Measurements from ENCODE around the gene LINGO3.

DNA sequence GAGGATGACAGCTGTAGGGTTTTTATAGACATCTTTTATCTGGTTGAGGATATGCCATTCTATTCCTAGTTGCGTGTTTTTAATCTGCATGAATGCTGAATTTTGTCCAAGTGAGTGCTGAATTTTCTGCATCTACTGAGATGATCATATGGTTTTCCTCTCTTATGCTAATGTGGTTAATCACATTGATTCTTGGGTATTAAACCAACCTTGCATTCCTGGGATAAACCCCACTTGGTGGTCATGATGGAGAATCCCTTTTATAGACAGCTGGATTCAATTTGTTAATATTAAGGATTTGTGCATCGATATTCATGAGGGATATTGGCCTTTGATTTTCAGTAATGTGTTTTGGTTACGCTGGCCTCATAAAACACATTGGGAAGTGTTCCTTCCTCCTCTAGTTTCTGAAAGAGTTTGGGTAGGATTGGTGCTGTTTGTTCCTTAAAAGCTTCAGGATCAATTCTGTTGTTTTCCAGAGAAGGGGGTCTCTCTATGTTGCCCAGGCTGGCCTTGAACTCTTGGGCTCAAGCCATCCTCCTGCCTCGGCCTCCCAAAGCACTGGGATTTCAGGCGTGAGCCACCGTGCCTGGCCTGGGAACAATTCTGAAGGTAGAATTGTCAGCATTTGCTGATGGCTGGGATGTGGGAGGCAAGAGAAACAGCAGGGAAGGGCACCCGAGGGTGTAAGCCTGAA, 7.3 kb upstream of the LINGO3 start:
- TF ChIP-seq, protein P1, sequence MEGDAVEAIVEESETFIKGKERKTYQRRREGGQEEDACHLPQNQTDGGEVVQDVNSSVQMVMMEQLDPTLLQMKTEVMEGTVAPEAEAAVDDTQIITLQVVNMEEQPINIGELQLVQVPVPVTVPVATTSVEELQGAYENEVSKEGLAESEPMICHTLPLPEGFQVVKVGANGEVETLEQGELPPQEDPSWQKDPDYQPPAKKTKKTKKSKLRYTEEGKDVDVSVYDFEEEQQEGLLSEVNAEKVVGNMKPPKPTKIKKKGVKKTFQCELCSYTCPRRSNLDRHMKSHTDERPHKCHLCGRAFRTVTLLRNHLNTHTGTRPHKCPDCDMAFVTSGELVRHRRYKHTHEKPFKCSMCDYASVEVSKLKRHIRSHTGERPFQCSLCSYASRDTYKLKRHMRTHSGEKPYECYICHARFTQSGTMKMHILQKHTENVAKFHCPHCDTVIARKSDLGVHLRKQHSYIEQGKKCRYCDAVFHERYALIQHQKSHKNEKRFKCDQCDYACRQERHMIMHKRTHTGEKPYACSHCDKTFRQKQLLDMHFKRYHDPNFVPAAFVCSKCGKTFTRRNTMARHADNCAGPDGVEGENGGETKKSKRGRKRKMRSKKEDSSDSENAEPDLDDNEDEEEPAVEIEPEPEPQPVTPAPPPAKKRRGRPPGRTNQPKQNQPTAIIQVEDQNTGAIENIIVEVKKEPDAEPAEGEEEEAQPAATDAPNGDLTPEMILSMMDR (IDR thresholded peaks at IDR 0.05) = no peak
- TF ChIP-seq POLR2A (IDR thresholded peaks at IDR 0.05) = no peak

All from testis (tissue), 2 donors.